Endothelial cell of umbilical vein (primary cell): ENCODE data around the gene NUPR1. TPM values are rescaled to one million over a fixed set of nuclear protein-coding genes. Genes with fewer than 3 reads are reported as not detected.

Source experiments
- BruUV-seq: library from RNA; stranded (reverse); fragments of 400-500 nt; replicated peaks from 2 replicates; lab custom pipeline; 2021; lab: Mats Ljungman, UMichigan
- CTCF ChIA-PET: fragments of 300-600, 350-600 bp; sonication (Branson Sonifier 250); formaldehyde crosslinking; loops from one replicate; lab custom pipeline; 2021; ENCODE audit warnings: antibody characterized with exemption, inconsistent platforms; lab: Charles Lee
- POLR2A ChIA-PET: fragments of 300-600, 350-600 bp; sonication (Branson Sonifier 250); formaldehyde crosslinking; loops from one replicate; lab custom pipeline; 2021; ENCODE audit warnings: antibody characterized with exemption, inconsistent platforms; lab: Charles Lee
- DNase-seq: peaks from one replicate; pipeline ENCODE4 v3.0.0-alpha.2; 2011; ENCODE audit warnings: low read depth, low spot score
- FAIRE-seq: peaks from 2 replicates; lab custom pipeline; 2011; peaks lifted over from hg19 to GRCh38; lab: Jason Lieb, UNC
- H2AFZ ChIP-seq: 2 replicates; pipeline ENCODE4 v1.6.0; 2012; ENCODE audit warnings: low read depth, low read length, control low read depth, inconsistent platforms
- H3K27ac ChIP-seq: 2 replicates; pipeline ENCODE4 v1.5.1; 2011; ENCODE audit warnings: low read depth, mild to moderate bottlenecking, control low read depth, low read length, moderate library complexity; ENCODE audit not compliant: insufficient read depth
- H3K27me3 ChIP-seq, 2 experiments: 2 replicates each; pipeline versions ENCODE4 v1.6.0 to v1.6.1; 2011; ENCODE audit warnings: low read length in 2 of 2, mixed read lengths in 1 of 2; ENCODE audit not compliant: control insufficient read depth in 2 of 2, insufficient read depth in 2 of 2
- H3K36me3 ChIP-seq, 2 experiments: 2 replicates in 1 of 2; 3 replicates in 1 of 2; pipeline ENCODE4 v1.5.1; 2011; ENCODE audit warnings: low read length in 2 of 2, mild to moderate bottlenecking in 1 of 2, moderate library complexity in 1 of 2; ENCODE audit not compliant: control insufficient read depth in 2 of 2, insufficient read depth in 2 of 2; ENCODE audit errors: extremely low read depth in 1 of 2
- H3K4me1 ChIP-seq: 3 replicates; pipeline ENCODE4 v1.5.1; 2011; ENCODE audit warnings: mild to moderate bottlenecking, low read length; ENCODE audit not compliant: control insufficient read depth, insufficient read depth; ENCODE audit errors: extremely low read depth
- H3K4me2 ChIP-seq: 2 replicates; pipeline ENCODE4 v1.6.1; 2011; ENCODE audit warnings: low read length, control low read depth, mixed read lengths; ENCODE audit not compliant: insufficient read depth
- H3K4me3 ChIP-seq, 3 experiments: fragments of 200-600 bp in 1 of 3; sonication (generic), shearing (Covaris generic) in 1 of 3; replicated peaks in 1 of 3; 2 replicates each; pipeline ENCODE4 v1.5.1; 2011 to 2016; ENCODE audit warnings: control low read depth in 3 of 3, low read length in 3 of 3, mild to moderate bottlenecking in 2 of 3, inconsistent platforms in 1 of 3, low read depth in 1 of 3, moderate library complexity in 1 of 3; ENCODE audit not compliant: insufficient read depth in 1 of 3
- H3K79me2 ChIP-seq: 2 replicates; pipeline ENCODE4 v1.6.0; 2012; ENCODE audit warnings: low read length, inconsistent platforms; ENCODE audit not compliant: control insufficient read depth, insufficient read depth
- H3K9ac ChIP-seq: replicated peaks from 2 replicates; pipeline ENCODE3; 2011; ENCODE audit warnings: low read length, control low read depth; ENCODE audit not compliant: insufficient read depth; ENCODE audit errors: extremely low read depth
- H3K9me1 ChIP-seq: replicated peaks from 3 replicates; pipeline ENCODE4 v1.6.0; 2011; ENCODE audit warnings: mild to moderate bottlenecking, low read length; ENCODE audit not compliant: control insufficient read depth, insufficient read depth; ENCODE audit errors: extremely low read depth
- H3K9me3 ChIP-seq: replicated peaks from 2 replicates; pipeline ENCODE4 v1.5.1; 2012; ENCODE audit warnings: low read length, inconsistent platforms; ENCODE audit not compliant: control insufficient read depth, insufficient read depth
- H4K20me1 ChIP-seq: replicated peaks from 2 replicates; pipeline ENCODE3; 2011; ENCODE audit warnings: mild to moderate bottlenecking, low read length; ENCODE audit not compliant: control insufficient read depth, insufficient read depth; ENCODE audit errors: extremely low read depth
- EZH2 ChIP-seq: IDR thresholded peaks from 2 replicates; pipeline ENCODE4 v1.6.1; 2012; ENCODE audit warnings: borderline replicate concordance, low read depth, mild to moderate bottlenecking, moderate library complexity, low read length, inconsistent platforms; ENCODE audit not compliant: severe bottlenecking
- FOS ChIP-seq: IDR thresholded peaks from 2 replicates; pipeline ENCODE4 v1.6.1; 2011; ENCODE audit warnings: mild to moderate bottlenecking, low read length, moderate library complexity, borderline replicate concordance; ENCODE audit not compliant: insufficient read depth
- JUN ChIP-seq: IDR thresholded peaks from 2 replicates; pipeline ENCODE4 v1.6.1; 2011; ENCODE audit warnings: borderline replicate concordance, low read depth; ENCODE audit not compliant: insufficient read length, insufficient read depth
- POLR2A ChIP-seq: IDR thresholded peaks from 2 replicates; pipeline ENCODE4 v1.6.1; 2012; ENCODE audit warnings: low read depth, mild to moderate bottlenecking, control low read depth, low read length
- POLR2AphosphoS5 ChIP-seq: IDR thresholded peaks from 2 replicates; pipeline ENCODE4 v1.6.1; 2012; ENCODE audit warnings: low read depth, mild to moderate bottlenecking, control low read depth, low read length, moderate library complexity; ENCODE audit not compliant: insufficient read depth
- dilution Hi-C: fragments of 300-500 bp; cut with MboI; formaldehyde crosslinking; loops from one replicate; pipeline ENCODE4 v1.15.0; 2019; ENCODE audit warnings: low sequenced_read_pairs; ENCODE audit not compliant: extremely low pct_ligation_motif_present
- intact Hi-C: fragments of 100-400 bp; cut with micrococcal nuclease; formaldehyde crosslinking; loops from one replicate; pipeline ENCODE4 v1.10.0; 2022
- polyA plus RNA-seq, 4 experiments: library from polyadenylated mRNA; depleted of rRNA in 3 of 4; stranded (reverse) in 3 of 4; unstranded in 1 of 4; fragments of >200 nt; gene quantifications; 2 replicates each; pipeline versions ENCODE4 v1.2.1 to v1.2.3, GENCODE V29; 2011 to 2012; ENCODE audit warnings: missing spikeins in 1 of 4
- total RNA-seq: library from RNA; stranded (reverse); gene quantifications from 2 replicates; pipeline ENCODE4 v1.2.3, GENCODE V29; 2021

Gene NUPR1
- total and polyA plus RNA-seq, 2 donors (not counting 3 experiments of a cell fraction or from before 2014, with no cell fraction given): 1.8 to 4.9 TPM

GRCh38 chr16:28504707-28505404 lies 33.9 kb downstream of the NUPR1 start:
- no peaks in the 10 kb centered on the region for H3K36me3 ChIP-seq
- no peak overlapping the region for H3K4me2 ChIP-seq
- ChIA-PET CTCF (interaction anchor here (1.1 kb wide), 1 partner anchor 21 kb away, joined by 3 read pairs; no protein-coding TSS in a partner anchor), POLR2A (no interaction called here)
- H3K27me3 ChIP-seq: no peaks in the 10 kb centered on the region
- no TSS peak for BruUV-seq
- no peaks in the 10 kb centered on the region for H3K4me1 ChIP-seq
- no peaks in the 10 kb centered on the region for H4K20me1 ChIP-seq
- no peak overlapping the region for H2AFZ ChIP-seq
- H3K79me2 ChIP-seq: no peaks in the 10 kb centered on the region
- DNase-seq: no peak
- TF ChIP-seq EZH2: no peak
- no peak for TF ChIP-seq POLR2AphosphoS5
- H3K4me3 ChIP-seq: no peak overlapping the region
- H3K27ac ChIP-seq: no peak overlapping the region
- H3K9me1 ChIP-seq: no peaks in the 10 kb centered on the region
- dilution Hi-C loops (no loop called here), intact Hi-C loops (no loop called here)
- no peaks in the 10 kb centered on the region for H3K9me3 ChIP-seq
- no peak for FAIRE-seq
- H3K9ac ChIP-seq: no peak overlapping the region

DNA sequence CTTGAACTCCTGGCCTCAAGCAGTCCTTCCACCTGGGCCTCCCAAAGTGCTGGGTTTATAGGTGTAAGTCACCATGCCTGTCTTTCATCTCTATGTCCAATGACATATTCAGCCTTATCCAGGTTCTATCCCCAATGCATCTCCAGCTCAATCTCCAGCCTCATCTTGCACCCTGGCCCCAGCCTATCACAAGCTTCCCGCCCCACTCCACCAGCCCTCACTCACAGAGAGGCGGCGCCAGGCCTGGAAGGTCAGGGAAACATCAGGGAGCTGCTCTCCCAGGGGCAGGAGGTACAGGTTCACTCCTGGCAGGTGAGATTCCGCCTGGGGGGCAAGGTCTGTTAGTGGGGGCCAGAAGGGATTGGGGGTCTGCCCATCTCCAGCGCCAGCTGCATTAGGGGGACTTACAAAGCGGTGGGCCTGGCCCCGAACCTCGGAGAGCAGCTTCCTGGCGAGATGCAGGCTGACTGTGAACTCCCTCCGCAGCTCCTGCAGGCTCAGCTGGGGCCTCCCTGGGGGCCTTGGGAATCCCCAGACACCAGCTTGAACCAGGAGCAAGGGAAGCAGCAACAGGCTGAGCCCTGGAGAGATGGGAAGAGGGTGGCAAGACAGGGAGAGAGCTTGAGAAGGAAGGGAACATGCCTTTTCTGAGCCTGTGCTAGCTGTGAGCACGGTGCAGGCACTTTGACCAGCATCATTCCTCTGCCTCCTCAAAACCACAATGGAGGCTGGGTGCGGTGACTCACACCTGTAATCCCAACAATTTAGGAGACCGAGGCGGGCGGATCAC lies 35.1 kb downstream of the NUPR1 start:
- H3K27me3 ChIP-seq: no peaks in the 10 kb centered on the region
- no peaks in the 10 kb centered on the region for H3K4me1 ChIP-seq
- H3K9me3 ChIP-seq: no peaks in the 10 kb centered on the region
- CTCF ChIA-PET: interaction anchor here (1.1 to 1.4 kb wide), 3 partner anchors 12 to 37 kb away, joined by 3 to 4 read pairs (median 3); partner anchors contain the start of gene CLN3
- TF ChIP-seq JUN (no peak), FOS (no peak), POLR2AphosphoS5 (no peak), POLR2A (no peak), EZH2 (no peak)
- H3K27ac ChIP-seq: no peak overlapping the region
- dilution Hi-C loops: no loop called here
- H3K9me1 ChIP-seq: no peaks in the 10 kb centered on the region
- no TSS peak for BruUV-seq
- no peak overlapping the region for H3K4me2 ChIP-seq
- intact Hi-C loops: no loop called here
- H3K79me2 ChIP-seq: no peaks in the 10 kb centered on the region
- POLR2A ChIA-PET: no interaction called here
- H3K9ac ChIP-seq: no peak overlapping the region
- no peaks in the 10 kb centered on the region for H4K20me1 ChIP-seq
- no peaks in the 10 kb centered on the region for H3K36me3 ChIP-seq
- no peak overlapping the region for H2AFZ ChIP-seq
- H3K4me3 ChIP-seq: no peak overlapping the region
- DNase-seq (no peak), FAIRE-seq (no peak)
